Mesothelial cell of epicardium (in vitro differentiated cells): Measurements from ENCODE around the gene GSN. TPM values are rescaled to one million over a fixed set of nuclear protein-coding genes. Genes with fewer than 3 reads are reported as not detected.

ENCODE experiments used
- DNase-seq, 2 experiments: peaks; one replicate each; pipeline ENCODE4 v3.0.0; 2021; ENCODE audit warnings: low spot score in 2 of 2; ENCODE audit not compliant: unreplicated experiment in 2 of 2
- H3K27ac Mint-ChIP-seq: 2 replicates; pipeline ENCODE4 v1.8.0; 2021; ENCODE audit warnings: mixed read lengths
- H3K27me3 Mint-ChIP-seq: 2 replicates; pipeline ENCODE4 v1.8.0; 2021; ENCODE audit warnings: low read depth, mixed read lengths
- H3K36me3 Mint-ChIP-seq: 2 replicates; pipeline ENCODE4 v1.8.0; 2021; ENCODE audit warnings: mixed read lengths
- H3K4me1 Mint-ChIP-seq: 2 replicates; pipeline ENCODE4 v1.8.0; 2021; ENCODE audit warnings: mixed read lengths
- H3K4me3 Mint-ChIP-seq: 2 replicates; pipeline ENCODE4 v1.8.0; 2021; ENCODE audit warnings: mild to moderate bottlenecking, moderate library complexity, mixed read lengths
- H3K9me3 Mint-ChIP-seq: 2 replicates; pipeline ENCODE4 v1.8.0; 2021; ENCODE audit warnings: mixed read lengths
- total RNA-seq: library from RNA; stranded (reverse); gene quantifications from 3 replicates; pipeline ENCODE4 v1.2.1, GENCODE V29; 2021
- TF ChIP-seq, protein P1 (sequence below): fragments of 200-600 bp; sonication (generic); IDR thresholded peaks from one replicate; pipeline ENCODE4 v1.5.0; 2021; ENCODE audit warnings: antibody characterized with exemption; ENCODE audit not compliant: unreplicated experiment

The GSN gene
- total RNA-seq, 1 donor from 2014 or later, result 114 TPM

DNA sequence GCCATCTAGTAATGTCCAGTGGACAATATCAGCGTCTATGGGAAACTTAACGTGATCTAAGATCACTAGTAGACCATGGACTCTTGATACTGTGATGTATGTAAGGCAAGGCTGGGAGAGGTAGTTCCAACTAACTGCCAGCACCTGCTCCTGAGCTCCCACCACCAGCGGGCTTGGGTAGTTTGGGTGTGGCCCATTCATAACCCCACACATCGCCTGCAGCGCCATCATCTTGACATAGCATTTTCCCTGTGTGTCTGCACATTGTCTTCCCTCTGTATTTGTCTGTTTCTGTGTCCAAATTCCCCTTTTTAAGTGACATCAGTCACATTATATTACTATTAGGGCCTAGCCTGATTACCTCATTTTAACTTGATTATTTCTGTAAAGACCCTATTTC lies 28.1 kb upstream of the GSN start:
- no peaks in the 10 kb centered on the region for H3K4me1 Mint-ChIP-seq
- TF ChIP-seq, protein P1, sequence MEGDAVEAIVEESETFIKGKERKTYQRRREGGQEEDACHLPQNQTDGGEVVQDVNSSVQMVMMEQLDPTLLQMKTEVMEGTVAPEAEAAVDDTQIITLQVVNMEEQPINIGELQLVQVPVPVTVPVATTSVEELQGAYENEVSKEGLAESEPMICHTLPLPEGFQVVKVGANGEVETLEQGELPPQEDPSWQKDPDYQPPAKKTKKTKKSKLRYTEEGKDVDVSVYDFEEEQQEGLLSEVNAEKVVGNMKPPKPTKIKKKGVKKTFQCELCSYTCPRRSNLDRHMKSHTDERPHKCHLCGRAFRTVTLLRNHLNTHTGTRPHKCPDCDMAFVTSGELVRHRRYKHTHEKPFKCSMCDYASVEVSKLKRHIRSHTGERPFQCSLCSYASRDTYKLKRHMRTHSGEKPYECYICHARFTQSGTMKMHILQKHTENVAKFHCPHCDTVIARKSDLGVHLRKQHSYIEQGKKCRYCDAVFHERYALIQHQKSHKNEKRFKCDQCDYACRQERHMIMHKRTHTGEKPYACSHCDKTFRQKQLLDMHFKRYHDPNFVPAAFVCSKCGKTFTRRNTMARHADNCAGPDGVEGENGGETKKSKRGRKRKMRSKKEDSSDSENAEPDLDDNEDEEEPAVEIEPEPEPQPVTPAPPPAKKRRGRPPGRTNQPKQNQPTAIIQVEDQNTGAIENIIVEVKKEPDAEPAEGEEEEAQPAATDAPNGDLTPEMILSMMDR, result no peak
- no peak overlapping the region for H3K27ac Mint-ChIP-seq
- DNase-seq, result no peak
- no peak overlapping the region for H3K4me3 Mint-ChIP-seq
- H3K27me3 Mint-ChIP-seq, result peaks cover 1% of the 10 kb centered on the region
- H3K9me3 Mint-ChIP-seq, result peaks cover 12% of the 10 kb centered on the region
- H3K36me3 Mint-ChIP-seq, result peaks cover 3% of the 10 kb centered on the region

DNA sequence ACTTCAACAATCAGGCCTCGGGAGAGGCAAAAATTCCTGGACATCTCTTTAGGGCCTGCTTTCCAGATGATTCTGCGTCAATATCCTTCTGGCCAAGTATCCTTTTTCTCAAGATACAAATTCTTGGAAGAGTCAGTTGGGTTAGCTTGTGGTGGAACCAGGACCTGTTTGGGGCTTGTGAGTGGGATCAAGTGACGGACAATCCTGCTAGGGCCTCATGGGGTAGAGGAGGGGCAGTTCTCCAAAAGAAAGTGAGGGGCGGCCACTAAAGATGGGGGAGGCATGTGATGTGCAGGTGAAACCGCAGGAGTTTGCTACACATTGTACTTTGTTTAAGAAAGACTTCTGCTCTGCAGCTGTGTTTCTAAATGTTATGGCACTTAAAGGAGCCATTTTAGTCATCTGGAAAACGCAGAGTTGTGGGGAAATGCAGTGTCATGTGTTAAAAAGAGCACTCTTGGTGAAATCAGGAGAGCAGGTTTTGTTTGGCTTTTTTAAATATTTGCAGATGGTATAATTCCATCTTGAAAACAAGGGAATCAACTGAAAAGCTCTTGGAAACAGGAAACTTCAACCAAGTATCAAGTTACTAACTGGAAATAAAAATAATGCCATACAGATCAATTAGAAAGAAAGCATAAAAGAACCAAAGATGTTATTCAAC lies 27.4 kb upstream of the GSN start:
- peaks cover 3% of the 10 kb centered on the region for H3K36me3 Mint-ChIP-seq
- TF ChIP-seq, protein P1, result no peak
- no peak overlapping the region for H3K4me3 Mint-ChIP-seq
- no peak overlapping the region for H3K27ac Mint-ChIP-seq
- DNase-seq, result no peak
- no peaks in the 10 kb centered on the region for H3K4me1 Mint-ChIP-seq
- H3K9me3 Mint-ChIP-seq, result peaks cover 12% of the 10 kb centered on the region
- H3K27me3 Mint-ChIP-seq, result peaks cover 1% of the 10 kb centered on the region

DNA sequence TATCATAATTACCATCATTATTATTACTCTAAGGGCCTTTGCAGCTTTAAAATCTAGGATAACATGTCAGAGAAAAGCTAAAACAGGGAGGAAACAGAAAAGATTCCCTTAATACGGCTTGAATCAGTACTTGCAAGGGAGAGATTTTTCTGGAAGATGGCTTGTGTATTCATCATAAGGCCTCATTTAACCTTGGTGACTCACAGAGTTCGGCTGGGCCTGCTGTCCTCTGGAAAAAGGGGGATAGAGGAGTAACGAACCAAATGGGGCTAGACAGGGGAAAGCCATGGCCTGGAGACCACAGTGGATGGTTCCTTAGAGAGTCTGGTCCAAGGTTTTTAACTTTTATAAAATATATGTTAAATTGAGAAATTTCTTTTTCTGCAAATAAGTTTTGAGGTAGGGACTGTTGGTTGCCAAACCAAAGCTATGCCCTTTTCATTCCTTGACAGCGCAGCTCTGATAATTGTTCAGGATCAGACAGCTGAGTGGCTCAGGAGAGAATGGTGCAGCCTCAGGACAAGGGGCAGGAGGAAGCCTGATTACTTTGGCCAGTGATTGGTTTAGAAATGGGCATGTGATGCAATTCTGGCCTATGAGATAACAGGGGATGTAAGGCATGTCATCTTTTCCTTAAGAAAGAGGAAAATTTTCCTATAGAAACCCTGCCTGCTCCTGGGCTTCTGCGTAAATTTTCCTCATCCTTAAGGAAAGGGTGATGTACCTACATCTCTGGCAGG lies 25.6 kb upstream of the GSN start:
- Mint-ChIP-seq H3K36me3 (peaks cover 3% of the 10 kb centered on the region), H3K27ac (no peak overlapping the region), H3K27me3 (peaks cover 1% of the 10 kb centered on the region), H3K9me3 (peaks cover 12% of the 10 kb centered on the region), H3K4me1 (no peaks in the 10 kb centered on the region), H3K4me3 (no peak overlapping the region)
- no peak for DNase-seq
- TF ChIP-seq, protein P1, result no peak

DNA sequence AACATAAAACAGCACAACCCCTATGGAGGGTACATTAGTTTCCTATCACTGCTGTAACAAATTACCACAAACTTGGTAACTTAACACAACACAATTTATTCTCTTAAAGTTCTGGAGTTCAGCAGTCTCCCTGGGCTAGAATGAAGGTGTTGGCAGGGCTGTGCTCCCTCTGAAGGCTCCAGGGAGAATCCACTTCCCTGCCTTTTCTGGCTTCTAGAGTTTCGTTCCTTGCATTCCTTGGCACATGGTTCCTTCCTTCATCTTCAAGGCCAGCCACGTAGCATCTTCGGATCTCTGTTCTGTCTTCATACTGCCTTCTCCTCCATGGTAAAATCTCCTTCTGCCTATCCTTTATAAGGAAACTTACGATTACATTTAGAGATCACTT lies 25.0 kb upstream of the GSN start:
- no peaks in the 10 kb centered on the region for H3K4me1 Mint-ChIP-seq
- H3K9me3 Mint-ChIP-seq, result peaks cover 12% of the 10 kb centered on the region
- no peak overlapping the region for H3K27ac Mint-ChIP-seq
- H3K4me3 Mint-ChIP-seq, result no peak overlapping the region
- peaks cover 3% of the 10 kb centered on the region for H3K36me3 Mint-ChIP-seq
- TF ChIP-seq, protein P1, result no peak
- no peak for DNase-seq
- H3K27me3 Mint-ChIP-seq, result peaks cover 1% of the 10 kb centered on the region

DNA sequence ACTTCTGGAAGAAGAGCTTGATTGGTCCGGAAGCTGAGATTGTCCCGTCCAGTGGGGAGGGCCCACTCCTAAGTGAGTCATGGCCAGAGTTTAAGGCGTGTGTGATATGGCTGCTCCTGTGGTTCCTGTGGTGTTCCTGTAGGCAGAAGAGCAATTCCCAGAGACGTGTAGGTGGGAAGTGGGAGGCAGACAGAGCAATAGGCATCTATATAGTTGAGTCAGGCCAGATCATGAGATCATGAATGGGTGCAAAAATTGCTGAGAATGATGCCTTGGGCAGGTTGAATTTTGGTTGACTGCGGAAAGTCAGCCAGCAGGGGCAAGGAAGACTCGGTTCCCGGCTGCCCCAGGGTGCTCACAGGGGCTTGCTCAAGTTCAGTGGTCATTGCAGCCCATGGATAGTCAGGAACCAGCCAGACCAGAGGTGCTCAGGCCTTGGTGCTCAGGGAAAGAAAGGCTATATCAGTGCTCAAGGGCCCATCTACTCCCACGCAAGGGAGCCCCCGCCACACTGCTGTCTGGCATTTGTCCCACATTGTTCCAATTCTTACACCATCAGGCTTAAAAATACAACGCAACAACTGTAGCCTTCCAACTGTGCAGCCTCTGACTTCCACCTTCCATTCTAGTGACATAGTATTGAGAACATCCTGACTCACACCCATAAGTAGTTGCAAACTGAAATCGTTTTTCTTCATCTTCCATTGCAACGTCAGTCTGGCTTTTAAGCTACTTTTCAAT lies 21.0 kb upstream of the GSN start:
- H3K36me3 Mint-ChIP-seq, result peaks cover 3% of the 10 kb centered on the region
- TF ChIP-seq, protein P1, result no peak
- H3K27ac Mint-ChIP-seq, result no peak overlapping the region
- no peaks in the 10 kb centered on the region for H3K4me1 Mint-ChIP-seq
- H3K4me3 Mint-ChIP-seq, result no peak overlapping the region
- DNase-seq, result no peak
- H3K9me3 Mint-ChIP-seq, result peaks cover 12% of the 10 kb centered on the region
- H3K27me3 Mint-ChIP-seq, result no peaks in the 10 kb centered on the region
